Measurements from ENCODE around the gene SPRN.
A peak's percentile ranks its signal among the peaks of the same experiment; 100 is the strongest.

SPRN gene

DNA sequence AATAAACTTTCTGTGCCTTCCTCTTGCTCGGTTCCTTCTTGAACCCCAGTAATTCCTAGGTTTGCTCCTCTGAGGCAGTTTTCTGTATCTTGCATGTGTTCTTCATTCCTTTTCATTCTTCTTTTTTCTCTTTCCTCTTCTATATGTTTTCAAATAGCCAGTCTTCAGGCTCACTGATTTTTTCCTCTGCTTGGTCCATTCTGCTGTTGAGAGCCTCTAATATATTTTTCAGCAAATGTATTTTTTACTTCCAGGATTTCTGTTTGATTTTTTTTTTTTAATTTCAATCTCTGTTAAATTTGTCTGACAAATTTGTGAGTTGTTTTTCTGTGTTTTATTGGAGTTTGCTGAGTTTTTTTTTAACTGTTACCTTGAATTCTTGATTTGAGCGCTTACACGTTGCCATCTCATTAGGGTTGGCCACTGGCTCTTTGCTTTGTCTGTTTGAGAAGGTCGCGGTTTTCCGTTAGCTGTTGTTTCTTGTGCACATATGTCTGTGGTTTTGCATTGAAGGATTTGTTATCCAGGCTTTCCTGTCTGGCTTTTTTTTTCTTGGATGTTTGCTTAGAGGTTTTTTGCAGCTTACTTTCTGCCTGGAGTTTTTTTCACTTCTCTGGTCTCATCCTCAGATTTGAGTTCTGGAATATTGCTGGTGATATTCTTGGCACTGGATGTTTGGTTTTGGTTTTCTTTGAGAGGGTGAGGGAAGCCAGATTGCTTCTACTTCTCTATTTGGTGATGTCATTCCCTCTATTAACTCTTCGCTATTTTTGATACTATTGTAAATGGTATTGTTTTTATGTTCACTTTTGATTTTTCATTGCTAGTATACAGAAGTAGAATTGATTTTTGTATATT lies 12.7 kb downstream of the SPRN start:
- no peak overlapping the region for H3K4me3 ChIP-seq (ENCODE audit: low read depth, low read length)
- TF ChIP-seq, protein P1, sequence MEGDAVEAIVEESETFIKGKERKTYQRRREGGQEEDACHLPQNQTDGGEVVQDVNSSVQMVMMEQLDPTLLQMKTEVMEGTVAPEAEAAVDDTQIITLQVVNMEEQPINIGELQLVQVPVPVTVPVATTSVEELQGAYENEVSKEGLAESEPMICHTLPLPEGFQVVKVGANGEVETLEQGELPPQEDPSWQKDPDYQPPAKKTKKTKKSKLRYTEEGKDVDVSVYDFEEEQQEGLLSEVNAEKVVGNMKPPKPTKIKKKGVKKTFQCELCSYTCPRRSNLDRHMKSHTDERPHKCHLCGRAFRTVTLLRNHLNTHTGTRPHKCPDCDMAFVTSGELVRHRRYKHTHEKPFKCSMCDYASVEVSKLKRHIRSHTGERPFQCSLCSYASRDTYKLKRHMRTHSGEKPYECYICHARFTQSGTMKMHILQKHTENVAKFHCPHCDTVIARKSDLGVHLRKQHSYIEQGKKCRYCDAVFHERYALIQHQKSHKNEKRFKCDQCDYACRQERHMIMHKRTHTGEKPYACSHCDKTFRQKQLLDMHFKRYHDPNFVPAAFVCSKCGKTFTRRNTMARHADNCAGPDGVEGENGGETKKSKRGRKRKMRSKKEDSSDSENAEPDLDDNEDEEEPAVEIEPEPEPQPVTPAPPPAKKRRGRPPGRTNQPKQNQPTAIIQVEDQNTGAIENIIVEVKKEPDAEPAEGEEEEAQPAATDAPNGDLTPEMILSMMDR (conservative IDR thresholded peaks at IDR 0.05; ENCODE audit: low read depth, low read length) = no peak
- no peak for DNase-seq (ENCODE audit: low read depth)

DNA sequence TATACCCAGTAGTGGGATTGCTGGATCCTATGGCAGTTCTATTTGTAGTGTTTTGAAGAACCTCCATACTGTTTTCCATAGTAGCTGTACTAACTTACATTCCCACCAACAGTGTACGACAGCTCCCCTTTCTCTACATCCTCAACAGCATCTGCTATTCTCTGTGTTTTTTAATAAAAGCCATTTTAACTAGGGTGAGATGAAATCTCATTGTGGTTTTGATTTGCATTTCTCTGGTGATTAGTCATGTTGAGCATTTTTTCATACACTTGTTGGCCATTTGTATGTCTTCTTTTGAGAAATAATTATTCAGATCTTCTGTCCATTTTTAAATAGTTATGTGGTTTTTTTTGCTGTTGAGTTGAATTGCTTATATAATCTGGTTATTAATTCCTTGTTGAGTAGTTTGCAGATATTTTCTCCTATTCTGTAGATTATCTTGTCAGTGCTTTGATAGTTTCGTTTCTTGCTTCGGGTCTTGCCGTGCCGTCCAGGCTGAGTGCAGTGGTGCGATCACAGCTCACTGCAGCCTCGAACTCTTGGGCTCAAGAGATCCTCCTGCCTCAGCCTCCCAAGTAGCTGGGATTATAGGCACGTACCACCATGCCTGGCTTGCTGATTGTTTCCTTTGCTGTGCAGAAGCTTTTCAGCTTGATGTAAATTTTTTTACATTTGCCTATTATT lies 18.4 kb downstream of the SPRN start:
- TF ChIP-seq, protein P1 (conservative IDR thresholded peaks at IDR 0.05; ENCODE audit: low read depth, low read length) = no peak
- DNase-seq (ENCODE audit: low read depth) = peak; percentile 23
- H3K4me3 ChIP-seq (ENCODE audit: low read depth, low read length) = no peak overlapping the region

DNA sequence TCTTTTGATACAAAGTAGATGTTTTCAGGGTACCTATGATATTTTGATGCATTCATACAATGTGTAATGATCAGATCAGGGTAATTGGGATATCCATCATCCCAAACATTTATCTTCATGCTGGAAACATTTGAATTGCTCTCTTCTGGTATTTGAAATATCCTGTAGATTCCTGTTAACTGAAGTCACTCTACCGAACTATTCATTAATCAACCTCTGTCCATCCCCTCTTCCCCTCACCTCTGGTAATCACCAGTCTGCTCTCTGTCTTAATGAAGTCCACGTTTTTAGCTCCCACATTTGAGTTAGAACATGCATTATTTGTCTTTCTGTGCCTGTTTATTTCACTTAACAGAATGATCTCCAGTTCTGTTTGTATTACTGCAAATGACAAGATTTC lies 19.2 kb downstream of the SPRN start:
- no peak overlapping the region for H3K4me3 ChIP-seq (ENCODE audit: low read depth, low read length)
- DNase-seq (ENCODE audit: low read depth) = peak; percentile 15
- TF ChIP-seq, protein P1 (conservative IDR thresholded peaks at IDR 0.05; ENCODE audit: low read depth, low read length) = no peak

GRCh38 chr10:133403784-133404183 lies 20.6 kb downstream of the SPRN start:
- TF ChIP-seq, protein P1 (conservative IDR thresholded peaks at IDR 0.05; ENCODE audit: low read depth, low read length) = no peak
- no peak overlapping the region for H3K4me3 ChIP-seq (ENCODE audit: low read depth, low read length)
- no peak for DNase-seq (ENCODE audit: low read depth)

- TF ChIP-seq, protein P1 (conservative IDR thresholded peaks at IDR 0.05; ENCODE audit: low read depth, low read length) = no peak
- DNase-seq (ENCODE audit: low read depth) = no peak
- H3K4me3 ChIP-seq (ENCODE audit: low read depth, low read length) = no peak overlapping the region
Observed at GRCh38 chr10:133403359-133403758, 21.1 kb downstream of the SPRN start.

- TF ChIP-seq, protein P1 (conservative IDR thresholded peaks at IDR 0.05; ENCODE audit: low read depth, low read length) = no peak
Observed at GRCh38 chr10:133401981-133402725, 22.3 kb downstream of the SPRN start.

More at GRCh38 chr10:133401981-133402725, 22.3 kb downstream of the SPRN start:
- no peak overlapping the region for H3K4me3 ChIP-seq (ENCODE audit: low read depth, low read length)
- no peak for DNase-seq (ENCODE audit: low read depth)
